ENCODE measurements around the gene ADAD2. TPM values are rescaled to one million over a fixed set of nuclear protein-coding genes. Genes with fewer than 3 reads are reported as not detected.

ADAD2 gene
- total RNA-seq, 4 donors from 2014 or later: 0.19 to 4.3 (median 1.6) TPM; not detected in 1

DNA sequence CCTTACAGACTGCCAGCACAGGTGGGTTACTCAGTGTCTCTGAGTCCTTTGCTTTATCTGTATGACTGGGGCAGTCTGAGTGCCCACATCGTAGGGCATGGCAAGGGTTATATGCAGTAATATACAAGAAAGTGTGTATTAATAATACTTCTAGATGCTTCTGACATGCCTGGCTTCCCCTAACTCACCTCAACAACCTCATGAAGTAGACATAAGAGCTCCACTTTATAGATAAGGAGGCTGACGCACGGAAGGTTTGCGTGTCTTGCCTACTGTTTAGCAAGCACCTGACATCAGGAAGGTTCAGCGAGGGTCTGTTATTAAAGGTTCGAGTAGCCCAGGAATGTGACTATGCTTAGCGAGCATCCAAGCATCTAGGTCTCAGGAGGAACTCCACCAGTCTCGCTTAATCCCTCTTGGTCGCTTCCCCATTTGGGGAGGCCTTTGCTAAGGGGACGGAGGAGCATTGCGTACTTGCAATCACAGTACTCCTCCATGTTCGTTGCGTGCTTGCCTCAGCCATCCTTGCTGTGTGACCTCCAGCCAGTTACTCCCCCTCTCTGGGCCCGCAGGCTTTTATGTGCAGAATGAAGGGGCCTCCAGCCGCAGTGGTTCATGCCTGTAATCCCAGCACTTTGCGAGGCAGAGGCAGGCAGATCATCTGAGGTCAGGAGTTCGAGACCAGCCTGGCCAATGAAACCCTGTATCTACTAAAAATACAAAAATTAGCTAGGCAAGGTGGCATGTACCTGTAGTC lies 47.2 kb downstream of the ADAD2 start:
- ATAC-seq (ENCODE audit: low FRiP score) (no peak), DNase-seq (ENCODE audit: low spot score) (no peak)

DNA sequence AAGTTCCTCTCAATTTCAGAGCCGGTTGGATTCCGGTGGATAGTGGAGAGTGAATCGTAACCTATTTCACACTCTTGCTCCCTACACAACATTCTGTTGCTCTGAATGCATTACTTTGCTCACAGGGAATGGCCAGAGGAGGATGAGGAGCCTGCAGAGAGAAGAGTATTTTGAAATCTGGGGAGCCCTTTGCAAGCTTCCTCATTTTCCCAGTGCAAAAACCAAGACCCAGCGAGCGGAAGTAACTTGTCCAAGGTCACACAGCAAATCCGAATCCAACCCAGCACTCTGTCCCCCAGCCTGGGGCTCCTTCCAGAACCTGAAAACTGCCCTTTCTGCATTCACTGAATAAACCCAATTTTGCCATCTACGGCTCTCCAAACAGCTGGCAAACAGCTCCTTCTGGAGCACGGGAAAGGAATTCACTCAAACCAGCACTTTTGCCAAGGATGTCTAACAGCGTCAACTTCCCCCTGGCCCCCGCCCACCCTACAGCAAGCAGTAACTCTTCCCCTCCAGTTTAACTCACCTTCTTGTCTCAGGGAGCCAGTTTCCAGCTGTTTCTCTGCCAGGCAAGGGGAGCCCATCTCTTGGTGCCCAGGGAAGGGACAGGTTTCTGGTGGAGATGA lies 48.3 kb downstream of the ADAD2 start:
- ATAC-seq (ENCODE audit: low FRiP score): no peak

More for the DNA sequence above, 47.2 kb downstream of the ADAD2 start:
- TF ChIP-seq, protein P1, sequence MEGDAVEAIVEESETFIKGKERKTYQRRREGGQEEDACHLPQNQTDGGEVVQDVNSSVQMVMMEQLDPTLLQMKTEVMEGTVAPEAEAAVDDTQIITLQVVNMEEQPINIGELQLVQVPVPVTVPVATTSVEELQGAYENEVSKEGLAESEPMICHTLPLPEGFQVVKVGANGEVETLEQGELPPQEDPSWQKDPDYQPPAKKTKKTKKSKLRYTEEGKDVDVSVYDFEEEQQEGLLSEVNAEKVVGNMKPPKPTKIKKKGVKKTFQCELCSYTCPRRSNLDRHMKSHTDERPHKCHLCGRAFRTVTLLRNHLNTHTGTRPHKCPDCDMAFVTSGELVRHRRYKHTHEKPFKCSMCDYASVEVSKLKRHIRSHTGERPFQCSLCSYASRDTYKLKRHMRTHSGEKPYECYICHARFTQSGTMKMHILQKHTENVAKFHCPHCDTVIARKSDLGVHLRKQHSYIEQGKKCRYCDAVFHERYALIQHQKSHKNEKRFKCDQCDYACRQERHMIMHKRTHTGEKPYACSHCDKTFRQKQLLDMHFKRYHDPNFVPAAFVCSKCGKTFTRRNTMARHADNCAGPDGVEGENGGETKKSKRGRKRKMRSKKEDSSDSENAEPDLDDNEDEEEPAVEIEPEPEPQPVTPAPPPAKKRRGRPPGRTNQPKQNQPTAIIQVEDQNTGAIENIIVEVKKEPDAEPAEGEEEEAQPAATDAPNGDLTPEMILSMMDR (IDR thresholded peaks at IDR 0.05): no peak

GRCh38 chr16:84239909-84240308 lies 49.0 kb downstream of the ADAD2 start, which contains the start of gene KCNG4:
Gene KCNG4 (minus strand): TSS chr16:84240012. CDS start chr16:84237485, 2,527 bp downstream.
- no peak for ATAC-seq (ENCODE audit: low FRiP score)
- TF ChIP-seq, protein P1 (IDR thresholded peaks at IDR 0.05): no peak
- no peak for DNase-seq (ENCODE audit: low spot score)

More for the DNA sequence above, 48.3 kb downstream of the ADAD2 start:
- TF ChIP-seq, protein P1 (IDR thresholded peaks at IDR 0.05): no peak
- DNase-seq (ENCODE audit: low spot score): no peak

DNA sequence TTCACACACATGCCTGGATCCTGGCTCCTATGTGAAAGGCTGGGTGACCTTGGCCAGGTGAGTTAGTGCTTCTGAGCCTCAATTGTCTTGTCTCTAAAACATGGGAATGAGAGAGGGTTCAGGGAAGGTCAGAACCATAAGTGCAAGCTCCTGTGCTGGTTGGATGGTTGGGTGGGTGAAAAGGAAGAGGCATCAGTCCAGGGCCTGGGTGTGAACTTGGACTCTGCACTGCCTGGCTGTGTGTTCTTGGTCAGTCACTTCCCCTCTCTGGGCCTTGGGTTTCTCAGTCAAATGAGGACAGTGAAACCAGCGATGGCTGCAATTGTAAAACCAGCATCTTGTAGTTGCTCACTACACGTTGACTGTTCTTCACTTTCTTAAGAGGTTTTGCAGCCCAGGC lies 49.5 kb downstream of the ADAD2 start:
- no peak for DNase-seq (ENCODE audit: low spot score)
- TF ChIP-seq, protein P1 (IDR thresholded peaks at IDR 0.05): no peak
- no peak for ATAC-seq (ENCODE audit: low FRiP score)

DNA sequence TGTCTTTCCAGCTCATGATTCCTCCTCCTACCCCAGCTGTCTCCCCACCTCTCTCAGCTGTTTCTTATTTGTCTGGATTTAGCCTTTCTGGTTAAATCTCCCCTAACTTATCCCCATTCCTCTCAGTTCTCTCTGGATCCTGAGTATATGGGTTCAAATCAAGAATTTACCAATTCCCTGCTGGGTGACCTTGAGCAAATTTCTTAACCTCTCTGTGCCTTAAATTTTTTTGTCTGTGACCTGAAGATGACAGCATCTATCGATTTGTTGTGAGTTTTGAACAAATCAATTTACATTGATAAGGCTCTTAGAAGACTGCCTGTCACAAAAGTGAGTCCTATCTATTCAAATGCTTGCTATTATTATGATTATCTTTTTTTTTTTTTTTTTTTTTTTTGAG lies 50.8 kb downstream of the ADAD2 start:
- TF ChIP-seq, protein P1 (IDR thresholded peaks at IDR 0.05): no peak
- DNase-seq (ENCODE audit: low spot score): no peak
- no peak for ATAC-seq (ENCODE audit: low FRiP score)

DNA sequence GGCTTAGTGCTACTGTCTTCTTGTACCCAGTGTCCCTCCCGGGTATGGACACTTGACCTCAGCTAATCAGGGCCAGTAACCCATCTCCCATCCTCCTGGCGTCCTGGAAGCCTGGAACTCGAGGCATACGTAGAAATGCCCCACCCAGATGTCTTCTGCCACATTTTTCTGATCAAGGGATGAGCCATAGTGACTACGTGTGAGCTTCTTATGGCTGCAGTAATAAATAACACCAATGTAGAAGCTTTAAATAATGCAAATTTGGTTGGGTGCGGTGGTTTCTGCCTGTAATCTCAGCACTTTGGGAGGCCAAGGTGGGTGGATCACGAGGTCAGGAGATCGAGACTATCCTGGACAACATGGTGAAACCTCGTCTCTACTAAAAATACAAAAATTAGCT lies 51.9 kb downstream of the ADAD2 start:
- ATAC-seq (ENCODE audit: low FRiP score) (no peak), DNase-seq (ENCODE audit: low spot score) (no peak)
- TF ChIP-seq, protein P1 (IDR thresholded peaks at IDR 0.05): no peak

All from omental fat pad (tissue), 4 donors.